GM18873 (cell line): Measurements from ENCODE around the gene SULT1A2.
"Not testable (repeated sequence)": the region's sequence is repeated elsewhere in the genome, so short reads cannot be mapped to it uniquely, and the experiment has no call there.

Experiments used
- ATAC-seq: cut with Tn5 transposase; IDR thresholded peaks from one replicate; pipeline ENCODE4 v1.9.1; 2021; ENCODE audit warnings: mild to moderate bottlenecking, moderate library complexity, moderate number of reproducible peaks; ENCODE audit not compliant: unreplicated experiment, low FRiP score

SULT1A2 gene

DNA sequence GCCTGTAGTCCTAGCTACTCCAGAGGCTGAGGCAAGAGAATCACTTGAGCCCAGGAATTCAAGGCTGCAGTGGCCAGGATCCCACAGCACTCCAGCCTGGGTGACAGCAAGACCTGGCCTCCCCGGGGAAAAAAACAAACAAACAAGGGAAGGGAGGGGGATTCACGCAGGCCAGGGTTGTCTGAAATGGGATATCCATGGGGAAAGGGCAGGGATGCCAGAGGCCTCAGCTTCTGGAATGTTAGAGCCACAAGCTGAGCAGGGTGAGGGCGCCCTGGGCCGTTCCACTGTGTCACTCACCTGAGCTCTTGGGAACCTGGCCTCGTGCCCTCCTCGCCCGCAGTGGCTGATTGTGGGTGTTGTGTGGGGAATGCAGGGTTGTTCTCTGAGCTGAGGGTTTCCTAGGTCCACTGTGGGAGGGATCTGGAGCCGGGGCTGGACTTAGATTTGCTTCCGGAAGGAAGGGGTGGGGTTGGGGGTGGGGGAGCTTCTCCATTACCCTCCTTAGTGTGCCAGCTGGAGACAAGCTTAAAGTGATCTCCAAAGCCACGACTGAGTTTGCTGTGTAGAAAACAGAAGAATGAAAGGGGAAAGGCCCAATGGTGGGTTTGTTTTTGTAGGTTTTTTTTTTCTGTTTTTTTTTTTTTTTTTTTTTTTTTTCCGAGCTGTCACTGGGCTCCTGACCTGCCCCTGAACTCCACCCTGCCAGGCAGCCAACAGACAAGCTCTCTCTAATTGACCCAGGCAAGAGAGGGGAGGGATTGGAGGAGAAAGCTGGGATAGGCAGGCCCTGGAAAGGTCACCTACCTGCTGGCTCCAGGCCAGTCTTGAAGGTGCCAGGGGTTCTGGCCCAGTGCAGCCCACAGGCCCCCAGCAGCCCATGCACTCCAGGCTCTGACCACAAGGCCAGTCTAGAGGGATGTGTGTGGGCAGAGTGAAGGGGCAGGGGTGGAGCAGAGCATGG, 13.1 kb upstream of the SULT1A2 start, which contains the start of gene SULT1A1:
Gene SULT1A1, minus strand, starts transcription at position 414 of the 964 bp plus-strand sequence. CDS start 1,189 bp downstream, outside the sequence.
- no peak for ATAC-seq

DNA sequence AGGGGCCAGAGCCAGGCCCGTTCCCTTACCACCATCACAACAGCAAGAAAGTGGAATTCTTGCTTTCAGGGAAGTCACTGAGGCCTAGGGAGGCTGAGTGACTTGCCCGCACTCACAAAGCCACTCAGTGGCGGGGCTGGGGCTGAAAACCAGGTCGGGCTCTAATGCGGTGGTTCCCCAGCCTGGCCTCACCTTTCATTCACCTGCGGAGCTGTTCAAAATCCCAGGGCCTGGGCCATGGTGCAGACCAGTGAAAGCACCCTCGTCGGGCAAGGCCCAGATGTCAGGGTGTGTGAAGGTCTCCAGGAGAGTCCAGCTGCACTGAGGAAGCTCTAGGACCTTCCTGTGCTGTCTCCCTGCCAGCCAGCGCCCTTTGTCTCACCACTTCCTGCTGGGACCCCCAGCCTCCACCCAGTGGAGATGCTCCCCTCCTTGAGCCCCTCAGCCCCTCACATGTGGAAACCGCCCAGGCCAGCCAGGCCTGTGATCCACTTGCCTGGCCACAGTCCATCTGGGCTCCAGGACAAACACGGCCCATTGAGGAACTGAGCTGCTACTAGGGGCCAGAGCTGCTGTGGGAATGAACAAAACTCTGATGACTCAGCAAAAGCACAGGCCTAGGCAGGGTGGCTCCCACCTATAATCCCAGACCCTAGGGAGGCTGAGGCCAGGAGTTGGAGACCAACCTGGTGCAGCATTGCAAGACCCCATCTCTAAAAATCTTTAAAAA, 12.2 kb upstream of the SULT1A2 start:
- ATAC-seq, result not testable (repeated sequence)

DNA sequence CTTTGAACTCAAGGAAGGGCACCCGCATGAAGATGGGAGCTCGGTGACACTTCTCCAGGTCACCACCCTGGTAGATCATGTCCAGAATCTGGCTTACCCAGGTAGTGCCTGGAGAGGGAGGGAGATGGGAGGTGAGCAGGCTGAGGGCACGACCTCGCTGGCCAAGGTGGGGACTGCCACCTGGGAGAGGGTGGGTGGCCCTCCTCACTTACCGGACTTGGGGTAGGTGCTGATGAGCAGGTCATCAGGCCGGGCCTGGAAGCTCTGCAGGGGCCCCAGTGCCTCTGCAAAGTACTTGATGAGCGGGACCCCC, 11.6 kb upstream of the SULT1A2 start:
- ATAC-seq, result not testable (repeated sequence)

DNA sequence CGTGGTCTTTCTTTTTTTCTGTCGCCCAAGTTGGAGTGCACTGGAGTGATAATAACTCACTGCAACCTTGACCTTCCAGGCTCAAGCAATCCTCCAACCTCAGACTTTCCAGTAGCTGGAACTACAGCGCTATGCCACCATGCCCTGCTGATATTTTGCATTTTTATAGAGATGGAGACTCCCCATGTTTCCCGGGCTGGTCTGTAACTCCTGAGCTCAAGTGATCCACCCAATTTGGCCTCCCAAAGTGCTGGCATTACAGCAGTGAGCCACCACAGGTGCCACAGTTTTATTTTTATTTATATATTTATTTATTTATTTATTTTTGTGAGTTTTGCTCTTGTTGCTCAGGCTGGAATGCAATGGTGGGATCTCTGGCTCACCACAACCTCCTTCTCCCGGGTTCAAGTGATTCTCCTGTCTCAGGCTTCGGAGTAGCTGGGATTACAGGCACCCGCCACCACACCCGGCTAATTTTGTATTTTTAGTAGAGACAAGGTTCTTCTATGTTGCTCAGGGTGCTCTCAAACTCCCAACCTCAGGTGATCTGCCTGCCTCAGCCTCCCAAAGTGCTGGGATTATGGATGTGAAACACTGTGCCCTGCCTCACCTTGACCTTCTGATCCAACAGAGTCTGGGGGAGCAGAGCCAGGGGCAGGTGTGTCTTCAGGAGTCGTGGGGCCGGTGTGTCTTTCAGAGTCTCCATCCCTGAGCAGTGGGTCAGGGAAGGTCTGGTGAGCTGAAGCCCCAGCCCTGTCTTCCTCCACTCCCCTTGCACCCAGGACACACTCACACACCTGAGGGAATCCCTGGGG, 11.0 kb upstream of the SULT1A2 start:
- ATAC-seq, result not testable (repeated sequence)

DNA sequence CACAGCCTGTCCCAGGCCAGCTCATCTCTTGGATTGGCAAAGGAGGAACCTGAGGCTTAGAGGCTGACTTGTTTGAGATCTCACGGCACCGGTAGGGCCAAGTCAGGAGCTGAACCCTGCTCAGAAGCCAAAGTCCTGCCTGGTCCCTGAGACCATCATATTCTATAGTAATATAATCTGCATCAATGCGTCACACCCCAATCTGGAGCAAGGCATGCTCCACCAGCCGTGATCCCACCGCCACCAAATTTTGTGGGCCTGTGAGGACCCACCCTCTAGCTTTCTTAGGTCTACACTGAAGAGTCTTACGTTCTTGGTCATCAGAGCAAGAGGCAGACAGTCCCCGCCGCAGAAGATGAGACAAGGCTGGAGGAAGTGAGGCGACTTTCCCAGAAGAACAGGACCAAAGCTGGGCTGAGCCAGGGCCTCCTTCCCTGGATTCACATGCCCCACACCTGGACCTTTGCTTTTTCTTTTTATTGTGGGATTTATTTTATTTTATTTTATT, 10.3 kb upstream of the SULT1A2 start:
- no peak for ATAC-seq

DNA sequence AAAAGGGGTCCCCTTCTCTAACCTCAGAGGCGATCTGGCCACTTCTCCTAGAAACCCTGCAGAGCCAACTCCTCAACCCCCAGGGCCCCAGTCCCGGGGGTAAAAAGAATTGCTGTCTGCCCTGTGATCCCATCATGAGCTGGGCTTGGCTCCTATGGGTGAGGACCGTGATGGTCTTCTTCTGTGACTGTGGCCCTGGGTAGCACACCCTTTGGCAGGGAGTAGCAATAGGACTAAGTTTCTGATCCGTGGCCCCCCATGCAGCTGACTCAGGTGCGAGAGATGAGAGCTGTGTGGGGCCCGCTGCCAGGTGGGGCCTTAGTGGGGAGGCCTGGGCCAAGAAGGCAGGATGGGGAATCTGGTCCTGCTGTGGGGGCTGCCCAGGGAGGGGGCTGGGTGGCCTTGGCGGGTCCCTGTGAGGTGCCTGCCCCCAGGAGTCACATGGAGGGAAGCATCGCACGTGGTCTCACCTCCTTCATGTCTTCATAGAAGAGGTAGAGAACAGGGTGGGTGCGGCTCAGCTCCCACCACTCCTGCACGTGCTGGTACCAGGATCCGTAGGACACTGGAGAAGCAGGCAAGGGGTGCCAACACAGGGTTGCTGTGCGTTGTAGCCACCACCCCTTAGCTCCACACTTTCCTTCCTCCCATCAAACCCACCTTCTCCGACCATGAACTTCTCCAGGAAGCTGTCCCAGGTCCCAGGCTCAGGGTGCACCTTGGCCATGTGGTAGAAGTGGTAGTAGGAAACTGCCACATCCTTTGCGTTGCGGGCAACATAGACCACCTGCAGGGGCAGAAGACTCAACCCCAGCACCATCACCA, 9.7 kb upstream of the SULT1A2 start:
- ATAC-seq, result no peak

DNA sequence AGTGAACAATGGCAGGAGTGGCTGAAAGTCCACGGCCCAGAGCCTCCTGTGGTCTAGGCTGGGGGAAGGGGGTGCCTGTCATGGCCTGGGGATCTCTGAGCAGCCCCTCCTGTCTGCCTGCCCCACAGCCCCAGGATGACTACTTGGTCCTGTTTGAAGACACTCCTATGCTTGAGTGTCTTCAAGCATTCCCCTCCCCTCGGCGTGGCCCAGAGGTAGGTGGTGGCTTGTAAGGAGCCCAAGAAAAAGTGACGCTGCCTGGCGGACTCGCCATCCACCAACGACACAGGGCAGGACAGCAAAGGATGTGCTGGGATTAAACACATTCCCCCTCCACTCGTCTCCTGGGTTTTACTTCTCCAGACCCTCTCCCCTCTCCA, 7.3 kb upstream of the SULT1A2 start:
- ATAC-seq, result no peak

DNA sequence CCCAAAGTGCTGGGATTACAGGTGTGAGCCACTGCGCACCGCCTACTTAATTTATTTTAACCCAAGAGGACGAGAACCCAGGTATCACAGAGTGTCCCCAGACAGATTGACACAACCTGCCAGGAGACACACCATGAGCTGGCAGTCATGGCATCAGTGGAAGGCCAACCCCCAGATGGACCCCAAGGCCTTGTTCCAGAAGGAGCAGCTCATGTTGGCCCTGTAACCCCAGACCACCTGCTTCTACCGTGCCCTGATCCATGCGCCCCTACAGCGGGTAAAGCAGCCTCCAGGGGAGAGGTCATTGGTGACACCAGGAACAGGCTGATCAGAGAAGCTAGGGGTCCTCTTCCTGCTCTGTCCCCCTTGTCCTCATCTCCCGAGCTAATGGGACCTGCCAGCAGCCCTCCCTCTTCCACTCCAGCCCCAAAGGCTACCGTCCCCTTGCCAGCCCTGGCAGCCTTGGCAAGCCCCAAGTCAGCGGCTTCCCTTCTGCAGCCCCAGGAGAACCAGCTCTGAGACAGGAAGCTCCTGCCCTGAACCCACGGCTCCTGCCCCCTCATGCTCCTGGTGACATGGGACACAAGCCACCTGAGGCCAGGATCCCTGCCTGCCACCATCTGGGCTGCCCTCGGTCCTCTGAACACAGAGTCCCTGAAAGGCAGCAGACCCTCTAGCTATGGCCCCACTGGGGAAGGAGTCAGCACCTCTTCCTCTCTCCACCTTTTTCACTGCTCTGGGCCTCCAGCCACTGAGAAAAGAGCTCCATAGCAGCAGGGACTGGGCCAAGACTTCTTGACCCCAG, 6.7 kb upstream of the SULT1A2 start:
- no peak for ATAC-seq

DNA sequence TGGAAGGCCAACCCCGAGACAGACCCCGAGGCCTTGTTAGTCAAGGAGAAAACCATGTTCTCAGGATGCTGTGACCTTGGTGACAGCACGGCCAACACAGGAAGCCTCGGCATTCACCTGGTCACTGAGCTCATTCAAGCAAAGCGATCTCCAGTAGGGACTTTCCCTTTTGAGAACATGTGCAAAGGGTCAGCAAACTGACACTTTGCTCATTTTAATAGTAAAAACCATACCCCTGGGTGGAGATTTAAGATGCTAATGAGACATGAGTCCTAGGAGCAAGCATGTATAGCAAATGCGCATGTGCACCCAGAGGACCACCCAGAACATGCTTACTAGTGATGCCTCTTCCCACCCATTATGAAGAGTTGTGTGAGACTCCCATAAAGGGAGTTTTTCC, 5.7 kb upstream of the SULT1A2 start:
- no peak for ATAC-seq

DNA sequence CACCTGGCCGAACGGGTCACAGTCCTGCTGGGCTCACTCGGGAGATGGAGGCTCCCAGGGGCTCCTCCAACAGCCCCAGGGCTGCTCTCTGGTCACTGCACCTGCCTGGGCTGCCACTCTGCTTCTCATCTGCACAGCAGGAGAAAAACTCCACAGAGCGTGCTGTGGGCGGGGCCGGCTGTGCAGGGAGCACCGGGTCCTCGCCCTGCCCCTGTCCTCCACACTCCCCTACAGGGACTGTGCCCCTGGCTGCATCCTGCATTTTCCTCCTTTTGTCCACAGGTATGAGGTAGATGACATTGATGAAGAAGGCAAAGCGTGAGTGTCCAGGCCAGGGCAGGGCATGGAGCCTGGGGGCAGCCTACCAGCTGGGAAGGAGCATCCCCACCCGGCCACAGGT, 5.2 kb upstream of the SULT1A2 start:
- ATAC-seq, result not testable (repeated sequence)

DNA sequence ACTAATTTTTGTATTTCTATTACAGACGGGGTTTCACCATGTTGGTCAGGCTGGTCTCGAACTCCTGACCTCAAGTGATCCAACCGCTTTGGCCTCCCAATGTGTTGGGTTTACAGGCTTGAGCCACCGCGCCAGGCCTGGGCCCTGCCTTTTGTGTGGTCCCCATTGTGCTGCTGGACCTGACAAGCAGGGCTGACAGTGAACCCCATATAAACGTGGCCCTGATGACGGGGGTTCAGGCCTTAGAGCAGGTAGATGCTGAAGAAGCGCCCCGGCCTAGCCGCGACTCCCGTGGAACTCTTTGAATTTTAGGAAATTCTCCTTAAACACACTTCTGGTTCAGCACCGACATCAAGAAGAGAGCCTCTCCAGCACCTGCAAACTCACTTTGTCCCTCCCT, 4.7 kb upstream of the SULT1A2 start:
- not testable (repeated sequence) for ATAC-seq

DNA sequence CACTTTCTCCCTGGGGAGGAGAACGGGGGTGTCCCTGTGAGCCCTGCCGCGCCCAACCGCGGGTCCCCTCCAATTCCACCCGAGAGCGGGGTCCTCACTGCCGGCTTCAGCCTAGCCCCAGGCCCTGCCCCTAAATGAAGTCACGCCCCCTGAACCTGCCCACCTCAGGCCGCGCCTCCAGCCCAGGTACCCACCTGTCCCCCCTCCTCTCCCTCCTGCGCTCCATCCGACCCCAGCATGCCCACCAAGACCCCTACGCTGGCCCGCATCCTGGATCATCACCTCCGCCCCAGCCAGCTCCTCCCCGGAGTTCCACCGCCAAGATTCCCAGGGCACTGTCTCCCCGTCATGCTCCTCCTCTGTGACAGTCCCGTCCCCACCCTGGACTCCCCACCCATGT, 4.1 kb upstream of the SULT1A2 start:
- not testable (repeated sequence) for ATAC-seq

DNA sequence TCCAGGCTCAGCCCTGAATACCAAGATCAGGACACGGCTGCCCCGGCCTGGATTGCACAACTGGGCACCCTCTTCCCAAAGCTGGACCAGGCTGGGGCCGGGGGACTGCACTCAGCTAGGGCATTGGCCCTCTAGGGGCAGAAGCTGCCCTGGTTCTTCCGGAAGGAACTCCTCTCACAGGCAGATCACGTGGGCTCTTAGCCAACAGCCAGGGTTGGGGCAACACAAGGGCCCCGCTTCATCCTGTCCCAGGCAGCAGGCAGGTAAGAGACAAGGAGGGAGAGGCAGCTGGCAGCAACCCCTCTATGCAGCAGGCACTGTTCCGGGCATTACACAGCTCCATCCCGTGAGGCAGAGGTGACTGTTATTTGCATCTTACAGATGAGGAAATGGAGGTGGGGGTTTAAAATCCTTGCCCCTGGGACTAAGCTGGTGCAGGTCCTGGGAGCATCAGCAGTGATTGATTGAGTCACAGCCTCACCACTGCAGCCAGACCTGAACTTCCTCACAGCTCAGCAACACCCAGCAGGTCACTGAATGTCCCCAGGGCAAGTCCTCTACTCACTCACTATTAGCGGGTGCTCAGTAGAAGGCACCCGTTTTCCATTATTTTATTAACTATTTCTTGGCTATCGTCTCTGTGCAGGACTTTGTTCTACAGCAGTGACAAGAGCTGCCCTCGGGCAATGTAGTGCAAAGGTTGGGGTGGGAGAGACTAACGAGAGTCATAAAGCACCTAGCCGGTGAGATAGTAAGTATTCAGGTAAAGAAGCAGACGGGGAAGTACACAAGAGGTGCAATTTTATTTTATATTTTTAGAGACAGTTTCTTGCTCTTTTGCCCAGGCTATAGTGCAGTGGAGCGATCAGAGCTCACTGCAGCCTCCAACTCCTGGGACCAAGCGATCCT, 2.8 kb upstream of the SULT1A2 start:
- ATAC-seq, result not testable (repeated sequence)

DNA sequence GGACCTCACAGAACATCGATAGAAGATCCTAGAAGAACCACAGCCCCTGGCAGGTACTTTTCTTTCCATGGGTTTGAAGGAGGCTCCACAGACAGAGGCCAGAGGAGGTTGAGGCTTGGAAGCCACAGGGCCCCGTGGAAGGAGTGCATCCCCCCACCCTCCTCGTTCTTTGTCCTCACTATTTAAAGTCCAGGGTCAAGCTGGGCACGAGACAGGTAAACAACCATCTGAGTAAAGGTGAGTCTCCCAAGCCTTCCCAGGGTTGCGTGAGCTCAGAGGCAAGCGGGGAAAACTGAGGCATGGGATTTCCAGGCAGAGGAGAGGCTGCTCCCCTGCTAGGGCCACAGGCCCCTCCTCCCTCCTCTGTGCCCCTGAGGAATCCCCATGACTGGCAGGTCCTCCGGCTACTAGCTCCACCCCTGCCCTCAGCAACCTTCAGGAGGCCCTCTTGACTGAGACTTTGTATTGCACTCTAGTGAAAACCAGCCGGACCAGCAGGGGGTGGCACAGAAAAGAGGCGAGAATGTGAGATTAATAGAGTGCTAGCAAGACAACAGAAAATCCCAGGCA, 927 bp upstream of the SULT1A2 start:
- no peak for ATAC-seq

DNA sequence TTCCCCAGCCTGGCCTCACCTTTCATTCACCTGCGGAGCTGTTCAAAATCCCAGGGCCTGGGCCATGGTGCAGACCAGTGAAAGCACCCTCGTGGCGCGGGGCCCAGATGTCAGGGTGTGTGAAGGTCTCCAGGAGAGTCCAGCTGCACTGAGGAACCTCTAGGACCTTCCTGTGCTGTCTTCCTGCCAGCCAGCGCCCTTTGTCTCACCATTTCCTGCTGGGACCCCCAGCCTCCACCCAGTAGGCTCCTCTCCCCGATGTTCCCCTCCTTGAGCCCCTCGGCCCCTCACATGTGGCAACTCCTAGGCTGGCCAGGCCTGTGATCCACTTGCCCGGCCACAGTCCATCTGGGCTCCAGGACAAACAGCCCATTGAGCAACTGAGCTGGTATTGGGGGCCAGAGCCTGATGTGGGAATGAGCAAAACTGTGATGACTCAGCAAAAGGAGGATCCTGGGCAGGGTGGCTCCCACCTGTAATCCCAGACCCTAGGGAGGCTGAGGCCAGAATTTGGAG, 677 bp downstream of the SULT1A2 start:
- no peak for ATAC-seq

DNA sequence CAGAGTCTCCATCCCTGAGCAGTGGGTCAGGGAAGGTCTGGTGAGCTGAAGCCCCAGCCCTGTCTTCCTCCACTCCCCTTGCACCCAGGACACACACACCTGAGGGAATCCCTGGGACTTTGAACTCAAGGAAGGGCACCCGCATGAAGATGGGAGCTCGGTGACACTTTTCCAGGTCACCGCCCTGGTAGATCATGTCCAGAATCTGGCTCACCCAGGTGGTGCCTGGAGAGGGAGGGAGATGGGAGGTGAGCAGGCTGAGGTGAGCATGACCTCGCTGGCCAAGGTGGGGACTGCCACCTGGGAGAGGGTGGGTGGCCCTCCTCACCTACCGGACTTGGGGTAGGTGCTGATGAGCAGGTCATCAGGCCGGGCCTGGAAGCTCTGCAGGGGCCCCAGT, 1.4 kb downstream of the SULT1A2 start:
- ATAC-seq, result not testable (repeated sequence)

DNA sequence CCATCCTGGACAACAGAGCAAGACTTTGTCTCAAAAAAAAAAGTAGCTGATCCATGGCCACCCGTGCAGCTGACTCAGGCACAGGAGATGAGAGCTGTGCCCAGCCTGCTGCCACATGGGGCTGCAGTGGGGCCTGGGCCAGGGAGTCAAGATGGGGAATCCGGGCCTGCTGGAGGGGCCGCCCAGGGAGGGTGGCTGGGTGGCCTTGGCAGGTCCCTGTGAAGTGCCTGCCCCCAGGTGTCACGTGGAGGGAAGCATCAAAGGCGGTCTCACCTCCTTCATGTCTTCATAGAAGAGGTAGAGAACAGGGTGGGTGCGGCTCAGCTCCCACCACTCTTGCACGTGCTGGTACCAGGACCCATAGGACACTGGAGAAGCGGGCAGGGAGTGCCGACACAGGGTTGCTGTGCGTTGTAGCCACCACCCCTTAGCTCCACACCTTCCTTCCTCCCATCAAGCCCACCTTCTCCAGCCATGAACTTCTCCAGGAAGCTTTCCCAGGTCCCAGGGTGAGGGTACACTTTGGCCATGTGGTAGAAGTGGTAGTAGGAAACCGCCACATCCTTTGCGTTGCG, 3.8 kb downstream of the SULT1A2 start:
- no peak for ATAC-seq
